GM10248 (cell line): ENCODE results near the gene SLC8A3.
"Not testable (repeated sequence)": the region's sequence is repeated elsewhere in the genome, so short reads cannot be mapped to it uniquely, and the experiment has no call there.

Experiments
- CTCF ChIA-PET: fragments of 300-600 bp; sonication (Branson Sonifier 250); formaldehyde crosslinking; extraction: SDS; loops from one replicate; lab custom pipeline; 2021; ENCODE audit warnings: antibody characterized with exemption; lab: Yijun Ruan, JAX
- POLR2A ChIA-PET: fragments of 350-650 bp; sonication (Branson Sonifier 250); formaldehyde crosslinking; extraction: SDS; loops from one replicate; lab custom pipeline; 2020; ENCODE audit warnings: antibody characterized with exemption; lab: Yijun Ruan, JAX
- DNase-seq: peaks from one replicate; pipeline ENCODE4 v3.0.0; 2012; ENCODE audit errors: extremely low spot score
- TF ChIP-seq, protein P1 (sequence below): IDR thresholded peaks from 2 replicates; pipeline ENCODE4 v1.5.1; 2012; ENCODE audit warnings: mild to moderate bottlenecking, low read depth; ENCODE audit errors: extremely low read depth, missing control alignments, control extremely low read depth

The SLC8A3 gene, protein sequence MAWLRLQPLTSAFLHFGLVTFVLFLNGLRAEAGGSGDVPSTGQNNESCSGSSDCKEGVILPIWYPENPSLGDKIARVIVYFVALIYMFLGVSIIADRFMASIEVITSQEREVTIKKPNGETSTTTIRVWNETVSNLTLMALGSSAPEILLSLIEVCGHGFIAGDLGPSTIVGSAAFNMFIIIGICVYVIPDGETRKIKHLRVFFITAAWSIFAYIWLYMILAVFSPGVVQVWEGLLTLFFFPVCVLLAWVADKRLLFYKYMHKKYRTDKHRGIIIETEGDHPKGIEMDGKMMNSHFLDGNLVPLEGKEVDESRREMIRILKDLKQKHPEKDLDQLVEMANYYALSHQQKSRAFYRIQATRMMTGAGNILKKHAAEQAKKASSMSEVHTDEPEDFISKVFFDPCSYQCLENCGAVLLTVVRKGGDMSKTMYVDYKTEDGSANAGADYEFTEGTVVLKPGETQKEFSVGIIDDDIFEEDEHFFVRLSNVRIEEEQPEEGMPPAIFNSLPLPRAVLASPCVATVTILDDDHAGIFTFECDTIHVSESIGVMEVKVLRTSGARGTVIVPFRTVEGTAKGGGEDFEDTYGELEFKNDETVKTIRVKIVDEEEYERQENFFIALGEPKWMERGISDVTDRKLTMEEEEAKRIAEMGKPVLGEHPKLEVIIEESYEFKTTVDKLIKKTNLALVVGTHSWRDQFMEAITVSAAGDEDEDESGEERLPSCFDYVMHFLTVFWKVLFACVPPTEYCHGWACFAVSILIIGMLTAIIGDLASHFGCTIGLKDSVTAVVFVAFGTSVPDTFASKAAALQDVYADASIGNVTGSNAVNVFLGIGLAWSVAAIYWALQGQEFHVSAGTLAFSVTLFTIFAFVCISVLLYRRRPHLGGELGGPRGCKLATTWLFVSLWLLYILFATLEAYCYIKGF

GRCh38 chr14:70188659-70189455 is at the start of gene SLC8A3:
SLC8A3 (minus strand) TSS chr14:70188951; CDS start chr14:70168422, 20,529 bp downstream.
- DNase-seq = peak; percentile 74
- POLR2A ChIA-PET = no interaction called here
- TF ChIP-seq, protein P1, sequence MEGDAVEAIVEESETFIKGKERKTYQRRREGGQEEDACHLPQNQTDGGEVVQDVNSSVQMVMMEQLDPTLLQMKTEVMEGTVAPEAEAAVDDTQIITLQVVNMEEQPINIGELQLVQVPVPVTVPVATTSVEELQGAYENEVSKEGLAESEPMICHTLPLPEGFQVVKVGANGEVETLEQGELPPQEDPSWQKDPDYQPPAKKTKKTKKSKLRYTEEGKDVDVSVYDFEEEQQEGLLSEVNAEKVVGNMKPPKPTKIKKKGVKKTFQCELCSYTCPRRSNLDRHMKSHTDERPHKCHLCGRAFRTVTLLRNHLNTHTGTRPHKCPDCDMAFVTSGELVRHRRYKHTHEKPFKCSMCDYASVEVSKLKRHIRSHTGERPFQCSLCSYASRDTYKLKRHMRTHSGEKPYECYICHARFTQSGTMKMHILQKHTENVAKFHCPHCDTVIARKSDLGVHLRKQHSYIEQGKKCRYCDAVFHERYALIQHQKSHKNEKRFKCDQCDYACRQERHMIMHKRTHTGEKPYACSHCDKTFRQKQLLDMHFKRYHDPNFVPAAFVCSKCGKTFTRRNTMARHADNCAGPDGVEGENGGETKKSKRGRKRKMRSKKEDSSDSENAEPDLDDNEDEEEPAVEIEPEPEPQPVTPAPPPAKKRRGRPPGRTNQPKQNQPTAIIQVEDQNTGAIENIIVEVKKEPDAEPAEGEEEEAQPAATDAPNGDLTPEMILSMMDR = no peak
- CTCF ChIA-PET = interaction anchor here (1.2 kb wide), 1 partner anchor 25 kb away, joined by 3 read pairs; no protein-coding TSS in a partner anchor

GRCh38 chr14:70237710-70238109 is 49.0 kb upstream of the SLC8A3 start:
- CTCF ChIA-PET = interaction anchor here (1.0 to 1.6 kb wide), 4 partner anchors 9 to 581 kb away, joined by 3 to 4 read pairs (median 4); no protein-coding TSS in a partner anchor
- POLR2A ChIA-PET = no interaction called here
- no peak for DNase-seq
- TF ChIP-seq, protein P1 = no peak

GRCh38 chr14:70234066-70234950 is 45.6 kb upstream of the SLC8A3 start:
- TF ChIP-seq, protein P1 = no peak
- no peak for DNase-seq
- ChIA-PET CTCF (no interaction called here), POLR2A (no interaction called here)

GRCh38 chr14:70231756-70232544 is 43.2 kb upstream of the SLC8A3 start:
- POLR2A ChIA-PET, DNase-seq, CTCF ChIA-PET: not testable (repeated sequence)

DNA sequence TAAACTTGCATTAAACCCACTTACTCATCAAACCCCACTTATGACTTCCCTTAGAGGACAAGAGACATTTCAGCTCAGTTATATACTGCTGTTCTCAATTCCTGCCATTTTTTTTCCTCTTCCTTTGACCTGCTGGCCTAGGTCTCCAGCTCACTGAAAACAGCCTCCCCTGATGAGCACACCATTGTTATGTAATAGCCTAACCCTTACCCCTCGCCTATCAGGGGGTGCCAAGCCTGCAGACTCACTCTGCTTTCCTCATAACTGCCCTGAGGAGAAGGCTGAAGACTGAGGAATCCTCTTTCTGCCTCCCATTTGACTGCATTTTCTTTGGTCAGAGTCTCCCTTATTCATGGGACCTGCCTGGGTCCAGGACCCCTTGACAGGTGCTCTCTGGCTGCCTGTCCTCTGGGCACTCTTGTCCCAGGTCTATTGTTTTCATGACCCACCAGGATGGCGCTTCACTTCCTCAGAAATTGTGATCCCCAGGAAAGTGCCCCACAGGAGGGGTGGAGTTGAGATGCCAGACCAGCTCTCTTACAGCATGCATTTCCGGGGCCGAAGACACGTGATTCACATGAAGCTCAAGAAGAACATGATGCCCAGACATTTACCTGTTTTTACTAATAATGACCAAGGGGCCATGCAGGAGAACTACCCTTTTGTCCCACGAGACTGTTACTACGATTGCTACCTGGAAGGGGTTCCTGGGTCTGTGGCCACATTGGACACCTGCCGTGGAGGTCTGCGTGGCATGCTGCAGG is 41.3 kb upstream of the SLC8A3 start:
- DNase-seq, CTCF ChIA-PET, POLR2A ChIA-PET: not testable (repeated sequence)

- DNase-seq = no peak
- CTCF ChIA-PET = interaction anchor here (0.9 to 1.7 kb wide), 3 partner anchors 17 to 44 kb away, joined by 3 to 6 read pairs (median 3); partner anchors contain the start of gene SLC8A3
- POLR2A ChIA-PET = no interaction called here
- TF ChIP-seq, protein P1 = no peak
Measured at GRCh38 chr14:70213721-70214282, 25.1 kb upstream of the SLC8A3 start.
